Measurements from ENCODE around the gene DHH.

Gene DHH

GRCh38 chr12:49050507-49051372 is 43.9 kb downstream of the DHH start:
- DNase-seq (ENCODE audit: low read depth), result no peak

GRCh38 chr12:49049566-49050224 is 44.9 kb downstream of the DHH start:
- no peak for DNase-seq (ENCODE audit: low read depth)

DNA sequence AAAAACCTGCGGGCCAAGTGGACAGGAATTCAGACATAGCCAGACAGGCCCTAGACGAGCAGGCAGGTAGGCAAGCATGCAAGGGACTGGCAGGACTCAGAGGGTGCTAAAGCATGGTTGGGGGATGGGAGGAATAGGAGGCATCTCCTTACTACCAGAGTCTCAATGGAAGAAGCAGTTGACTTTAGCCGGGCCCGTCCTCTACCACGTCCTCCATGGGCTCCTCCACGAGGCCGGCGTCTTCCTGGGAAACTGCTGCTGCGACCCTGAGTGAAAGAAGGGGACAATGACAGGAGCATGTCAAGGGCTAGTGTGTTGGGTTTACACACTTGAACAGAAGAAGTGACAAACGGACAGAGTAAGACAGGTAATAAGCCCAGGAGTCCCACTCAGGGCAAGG is 45.6 kb downstream of the DHH start:
- DNase-seq (ENCODE audit: low read depth), result no peak

GRCh38 chr12:49046129-49046895 is 48.3 kb downstream of the DHH start:
- no peak for DNase-seq (ENCODE audit: low read depth)

- no peak for DNase-seq (ENCODE audit: low read depth)
Observed at GRCh38 chr12:49044660-49045059, 49.9 kb downstream of the DHH start.

GRCh38 chr12:49043856-49044258 is 50.7 kb downstream of the DHH start:
- DNase-seq (ENCODE audit: low read depth), result peak; percentile 52

GRCh38 chr12:49043241-49043640 is 51.4 kb downstream of the DHH start:
- DNase-seq (ENCODE audit: low read depth), result no peak

- DNase-seq (ENCODE audit: low read depth), result no peak
Observed at GRCh38 chr12:49041881-49042484, 52.6 kb downstream of the DHH start.

- DNase-seq (ENCODE audit: low read depth), result no peak
Observed at GRCh38 chr12:49041036-49041880, 53.3 kb downstream of the DHH start.

DNA sequence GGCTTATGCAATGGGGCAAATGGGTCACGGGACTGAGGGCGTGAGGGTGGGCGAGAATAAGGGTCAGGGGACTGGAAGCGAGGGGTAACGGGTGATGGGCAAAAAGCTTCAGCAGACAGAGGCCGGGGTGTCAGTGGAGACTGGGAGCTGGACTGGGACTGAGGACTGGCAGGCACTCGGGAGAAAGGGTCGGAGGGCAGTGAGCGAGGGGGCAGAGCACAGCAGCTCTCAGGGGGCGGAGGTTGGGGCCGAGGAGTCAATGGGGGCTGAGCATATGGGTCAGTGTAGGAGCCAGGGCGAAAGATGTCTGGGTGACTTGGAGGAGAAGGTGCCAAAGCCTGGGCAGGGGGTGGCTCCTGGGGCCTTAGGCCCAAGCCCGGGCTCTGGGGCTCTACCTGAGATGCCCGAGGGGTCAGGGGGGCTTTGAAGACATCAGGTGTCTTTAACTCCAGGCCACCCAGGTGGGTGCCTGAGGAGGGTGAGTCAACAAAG is 54.2 kb downstream of the DHH start:
- DNase-seq (ENCODE audit: low read depth), result no peak

GRCh38 chr12:49039421-49040363 is 54.9 kb downstream of the DHH start:
- DNase-seq (ENCODE audit: low read depth), result no peak

DNA sequence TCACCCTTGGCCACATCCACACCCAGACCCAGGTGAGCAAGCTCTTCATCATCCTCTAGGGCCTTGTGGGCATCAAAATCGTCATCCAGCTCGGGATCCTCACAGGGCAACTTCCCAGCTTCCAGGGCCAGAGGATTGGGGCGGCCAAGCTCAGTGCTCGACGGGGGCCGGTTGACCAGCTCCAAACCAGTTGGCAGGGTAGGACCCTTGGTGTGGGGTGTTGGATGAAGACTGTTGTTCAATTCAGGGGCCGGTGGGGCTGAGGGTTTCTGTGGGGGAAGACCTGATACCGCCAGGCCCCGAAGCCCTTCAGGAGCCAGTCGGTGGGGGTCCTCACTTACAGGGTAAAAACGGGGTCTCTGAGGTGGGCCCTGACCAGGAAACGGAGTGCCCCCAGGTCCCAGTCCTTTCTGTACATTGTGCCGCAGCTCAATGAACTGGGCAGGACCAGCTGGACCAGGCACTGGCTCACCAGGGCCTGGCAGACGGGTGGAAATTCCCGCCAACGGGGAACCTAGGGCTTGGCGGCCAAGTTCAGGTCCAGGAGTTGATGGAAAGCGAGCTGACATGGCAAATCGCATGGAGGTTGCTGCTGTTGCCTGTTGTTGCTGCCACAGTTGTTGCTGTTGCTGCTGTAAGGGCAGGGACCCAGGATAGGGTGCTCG is 56.2 kb downstream of the DHH start:
- DNase-seq (ENCODE audit: low read depth), result no peak

DNA sequence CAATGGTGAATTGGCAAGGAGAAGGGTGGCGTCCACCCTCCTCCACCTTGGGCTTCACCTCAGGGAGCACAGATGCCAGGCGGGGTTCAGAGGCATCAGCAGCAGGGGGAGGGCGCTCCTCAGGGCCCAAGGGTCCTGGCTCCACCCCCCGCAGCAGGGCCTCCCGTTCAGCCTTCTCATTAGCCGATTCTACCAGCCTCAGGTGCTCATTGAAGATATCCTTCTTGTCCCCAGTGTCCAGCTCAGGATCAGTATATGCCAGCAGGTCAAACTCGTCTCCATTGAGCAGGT is 56.7 kb downstream of the DHH start:
- no peak for DNase-seq (ENCODE audit: low read depth)

DNA sequence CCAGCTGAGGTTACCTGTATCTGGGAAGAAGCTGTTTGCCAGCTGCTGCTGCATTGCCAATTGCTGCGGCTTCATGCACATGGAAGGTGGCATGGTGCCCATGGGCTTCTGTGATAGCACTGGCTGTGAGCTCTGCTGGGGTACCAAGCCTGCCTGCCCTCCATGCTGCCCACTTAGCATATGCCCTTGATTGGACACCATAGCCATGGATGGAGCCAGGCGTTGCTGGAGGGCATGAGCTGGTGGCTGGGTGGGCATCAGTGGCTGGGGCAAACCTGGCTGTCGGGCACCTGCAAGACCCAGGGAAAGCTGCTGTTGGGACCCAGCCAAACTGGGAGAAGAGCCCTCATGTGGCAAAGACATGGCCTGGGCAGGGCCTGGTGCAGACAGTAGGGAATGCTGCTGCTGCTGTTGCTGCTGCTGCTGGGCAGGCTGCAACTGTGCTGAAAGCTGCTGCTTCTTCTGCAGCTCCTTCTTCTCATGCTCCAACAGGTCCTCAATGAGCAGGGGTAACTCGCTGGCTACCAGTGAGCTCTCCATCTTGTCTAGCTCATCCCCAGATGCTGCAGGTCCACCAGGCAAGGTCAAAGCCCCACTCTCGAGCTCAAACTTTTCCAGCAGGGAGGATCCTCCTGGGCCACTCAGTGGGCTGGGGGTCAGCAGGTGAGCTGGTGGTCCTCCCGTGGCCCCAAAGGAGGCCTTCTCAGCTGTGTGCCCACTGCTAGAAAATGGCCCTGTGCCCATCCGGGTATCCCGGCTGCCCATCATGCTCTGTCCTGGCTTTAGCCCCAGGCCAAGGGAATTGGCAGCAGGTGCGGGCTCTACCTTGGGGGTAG is 57.3 kb downstream of the DHH start:
- DNase-seq (ENCODE audit: low read depth), result no peak

All from CMK (cell line).